Mesothelial cell of epicardium (in vitro differentiated cells): Measurements from ENCODE around the gene MYO15B. TPM values are rescaled to one million over a fixed set of nuclear protein-coding genes. Genes with fewer than 3 reads are reported as not detected.

ENCODE experiments used
- DNase-seq, 2 experiments: peaks; one replicate each; pipeline ENCODE4 v3.0.0; 2021; ENCODE audit warnings: low spot score in 2 of 2; ENCODE audit not compliant: unreplicated experiment in 2 of 2
- H3K27ac Mint-ChIP-seq: 2 replicates; pipeline ENCODE4 v1.8.0; 2021; ENCODE audit warnings: mixed read lengths
- H3K27me3 Mint-ChIP-seq: 2 replicates; pipeline ENCODE4 v1.8.0; 2021; ENCODE audit warnings: low read depth, mixed read lengths
- H3K36me3 Mint-ChIP-seq: 2 replicates; pipeline ENCODE4 v1.8.0; 2021; ENCODE audit warnings: mixed read lengths
- H3K4me1 Mint-ChIP-seq: 2 replicates; pipeline ENCODE4 v1.8.0; 2021; ENCODE audit warnings: mixed read lengths
- H3K4me3 Mint-ChIP-seq: 2 replicates; pipeline ENCODE4 v1.8.0; 2021; ENCODE audit warnings: mild to moderate bottlenecking, moderate library complexity, mixed read lengths
- H3K9me3 Mint-ChIP-seq: 2 replicates; pipeline ENCODE4 v1.8.0; 2021; ENCODE audit warnings: mixed read lengths
- CTCF ChIP-seq: fragments of 200-600 bp; sonication (generic); IDR thresholded peaks from one replicate; pipeline ENCODE4 v1.5.0; 2021; ENCODE audit warnings: antibody characterized with exemption; ENCODE audit not compliant: unreplicated experiment
- total RNA-seq: library from RNA; stranded (reverse); gene quantifications from 3 replicates; pipeline ENCODE4 v1.2.1, GENCODE V29; 2021

Gene MYO15B
- total RNA-seq, 1 donor from 2014 or later: 281 TPM

DNA sequence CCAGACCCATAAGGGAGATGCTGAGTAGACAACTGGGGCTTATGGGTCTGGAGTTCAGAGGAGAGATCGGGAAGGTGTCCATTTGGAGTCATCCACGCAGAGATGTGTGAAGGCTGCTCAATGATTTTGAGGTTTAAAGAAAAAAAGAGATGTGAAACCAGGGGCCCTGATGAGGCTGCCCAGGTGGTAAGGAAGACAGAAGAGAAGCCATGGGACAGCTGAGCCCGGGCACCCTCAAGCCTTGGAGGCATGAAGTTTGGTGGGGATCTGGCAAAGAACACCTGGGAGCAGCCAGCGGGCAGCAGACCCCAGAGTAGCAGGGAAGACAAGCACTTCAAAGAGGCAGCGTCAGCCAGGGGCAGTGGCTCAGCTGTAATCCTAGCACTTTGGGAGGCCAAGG, 20.8 kb upstream of the MYO15B start:
- Mint-ChIP-seq H3K27me3 (no peaks in the 10 kb centered on the region), H3K4me3 (no peak overlapping the region), H3K9me3 (no peaks in the 10 kb centered on the region), H3K36me3 (no peaks in the 10 kb centered on the region), H3K27ac (no peak overlapping the region), H3K4me1 (no peaks in the 10 kb centered on the region)
- no peak for TF ChIP-seq CTCF
- no peak for DNase-seq

GRCh38 chr17:75568412-75569255, 19.0 kb upstream of the MYO15B start:
- TF ChIP-seq CTCF: no peak
- Mint-ChIP-seq H3K9me3 (no peaks in the 10 kb centered on the region), H3K4me3 (no peak overlapping the region), H3K27me3 (no peaks in the 10 kb centered on the region), H3K27ac (no peak overlapping the region), H3K36me3 (no peaks in the 10 kb centered on the region), H3K4me1 (no peaks in the 10 kb centered on the region)
- DNase-seq: no peak

GRCh38 chr17:75570034-75570676, 17.4 kb upstream of the MYO15B start:
- H3K27me3 Mint-ChIP-seq: no peaks in the 10 kb centered on the region
- H3K36me3 Mint-ChIP-seq: no peaks in the 10 kb centered on the region
- no peaks in the 10 kb centered on the region for H3K4me1 Mint-ChIP-seq
- H3K9me3 Mint-ChIP-seq: no peaks in the 10 kb centered on the region
- no peak for TF ChIP-seq CTCF
- H3K27ac Mint-ChIP-seq: no peak overlapping the region
- H3K4me3 Mint-ChIP-seq: no peak overlapping the region
- DNase-seq: no peak

GRCh38 chr17:75570772-75571171, 16.8 kb upstream of the MYO15B start:
- H3K36me3 Mint-ChIP-seq: no peaks in the 10 kb centered on the region
- H3K4me1 Mint-ChIP-seq: no peaks in the 10 kb centered on the region
- H3K4me3 Mint-ChIP-seq: no peak overlapping the region
- no peak for TF ChIP-seq CTCF
- no peaks in the 10 kb centered on the region for H3K9me3 Mint-ChIP-seq
- no peak for DNase-seq
- no peak overlapping the region for H3K27ac Mint-ChIP-seq
- no peaks in the 10 kb centered on the region for H3K27me3 Mint-ChIP-seq

DNA sequence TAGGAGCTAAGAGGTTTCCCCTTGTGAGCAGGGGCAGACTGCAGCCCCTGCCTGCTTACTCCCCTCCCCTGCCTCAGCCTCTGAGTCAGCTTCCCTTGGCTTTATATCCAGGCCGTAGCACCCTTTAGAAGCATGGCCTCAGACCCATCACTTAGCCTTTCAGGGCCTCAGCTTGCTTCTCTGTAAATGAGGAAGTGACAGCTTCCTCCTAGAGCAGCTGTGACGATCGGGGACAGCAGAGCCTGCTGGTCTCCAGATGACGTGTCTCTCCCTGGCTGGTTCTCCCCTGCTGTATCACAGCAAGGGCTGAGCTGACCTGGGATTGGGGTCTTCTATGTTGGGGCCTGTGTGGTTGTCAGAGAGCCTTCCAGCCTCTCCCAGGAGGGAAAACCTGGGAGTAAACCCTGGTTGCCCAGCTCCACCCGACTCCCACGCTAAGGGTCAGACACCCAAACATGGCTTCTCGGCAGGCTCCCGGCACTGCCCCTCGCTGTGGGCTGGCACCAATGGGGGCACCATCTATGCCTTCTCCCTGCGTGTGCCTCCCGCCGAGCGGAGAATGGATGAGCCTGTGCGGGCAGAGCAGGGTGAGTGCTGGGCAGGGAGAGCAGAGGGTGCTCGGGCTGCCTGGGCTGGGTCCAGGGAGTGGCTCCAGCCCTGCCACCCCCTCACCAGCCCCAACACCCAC, 16.3 kb upstream of the MYO15B start:
- H3K9me3 Mint-ChIP-seq: no peaks in the 10 kb centered on the region
- no peak overlapping the region for H3K27ac Mint-ChIP-seq
- H3K36me3 Mint-ChIP-seq: no peaks in the 10 kb centered on the region
- no peak for DNase-seq
- H3K4me1 Mint-ChIP-seq: no peaks in the 10 kb centered on the region
- TF ChIP-seq CTCF: no peak
- H3K4me3 Mint-ChIP-seq: no peak overlapping the region
- no peaks in the 10 kb centered on the region for H3K27me3 Mint-ChIP-seq
